HG03280 (cell line): Measurements from ENCODE around the gene PCDHGB6.
"Not testable (repeated sequence)": the region's sequence is repeated elsewhere in the genome, so short reads cannot be mapped to it uniquely, and the experiment has no call there.

Source experiments
- ATAC-seq: cut with Tn5 transposase; IDR thresholded peaks from one replicate; pipeline ENCODE4 v1.9.1; 2021; ENCODE audit warnings: mild to moderate bottlenecking, moderate library complexity; ENCODE audit not compliant: unreplicated experiment

The PCDHGB6 gene

GRCh38 chr5:141417494-141418172 lies 9.8 kb downstream of the PCDHGB6 start, which contains the start of gene PCDHGB7:
TSS of gene PCDHGB7 (plus strand) at chr5:141417677. CDS start at chr5:141417860, 183 bp downstream.
- ATAC-seq = not testable (repeated sequence)

- no peak for ATAC-seq
These were observed 11.5 kb downstream of the PCDHGB6 start for GRCh38 chr5:141419074-141419880.

- peak; percentile 43 for ATAC-seq
These were observed 13.2 kb downstream of the PCDHGB6 start, which contains the start of gene PCDHGA11 for GRCh38 chr5:141420855-141421488. TSS of gene PCDHGA11 (plus strand) at chr5:141421051. CDS start at chr5:141421228, 177 bp downstream.

- ATAC-seq = no peak
These were observed 13.7 kb downstream of the PCDHGB6 start for GRCh38 chr5:141421489-141421855.

- ATAC-seq = no peak
These were observed 15.0 kb downstream of the PCDHGB6 start for GRCh38 chr5:141422742-141423291.

GRCh38 chr5:141427783-141428426 lies 20.1 kb downstream of the PCDHGB6 start:
- ATAC-seq = no peak

- peak; percentile 89 for ATAC-seq
These were observed 22.7 kb downstream of the PCDHGB6 start, which contains the start of gene PCDHGA12 for GRCh38 chr5:141430332-141431113. TSS of gene PCDHGA12 (plus strand) at chr5:141430507. CDS start at chr5:141430760, 253 bp downstream.

- peak; percentile 57 for ATAC-seq
These were observed 23.5 kb downstream of the PCDHGB6 start for GRCh38 chr5:141431286-141431685.

- not testable (repeated sequence) for ATAC-seq
These were observed 24.5 kb downstream of the PCDHGB6 start for GRCh38 chr5:141432308-141432707.

GRCh38 chr5:141432726-141433125 lies 24.9 kb downstream of the PCDHGB6 start:
- not testable (repeated sequence) for ATAC-seq

- no peak for ATAC-seq
These were observed 26.2 kb downstream of the PCDHGB6 start for GRCh38 chr5:141434006-141434405.

- no peak for ATAC-seq
These were observed 29.4 kb downstream of the PCDHGB6 start for GRCh38 chr5:141437221-141437620.

GRCh38 chr5:141439411-141440141 lies 31.8 kb downstream of the PCDHGB6 start:
- no peak for ATAC-seq

- no peak for ATAC-seq
These were observed 32.5 kb downstream of the PCDHGB6 start for GRCh38 chr5:141440341-141440740.

- no peak for ATAC-seq
These were observed 33.9 kb downstream of the PCDHGB6 start for GRCh38 chr5:141441571-141442170.
